Measurements from ENCODE around the gene ADK.

DNA sequence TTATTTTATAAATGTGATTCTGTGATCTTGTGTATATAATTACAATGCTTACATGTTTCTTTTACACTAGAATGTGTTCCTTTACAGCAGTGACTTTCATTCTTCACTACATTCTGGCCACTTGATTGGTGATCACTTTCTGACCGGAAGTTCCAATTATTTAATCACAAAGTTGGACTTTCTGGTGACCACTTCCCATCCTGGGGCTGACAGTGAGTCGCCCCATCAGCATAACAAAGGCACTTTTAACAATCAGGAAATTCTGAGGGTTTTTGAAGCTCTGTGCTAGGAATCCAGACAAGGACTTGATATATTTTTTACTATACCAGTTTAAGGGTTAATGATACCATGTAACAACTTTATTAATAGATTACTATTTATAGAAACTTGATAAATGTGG lies 393.1 kb downstream of the ADK start:
- TF ChIP-seq CTCF (optimal IDR thresholded peaks at IDR 0.05 in 1 of 3, IDR thresholded peaks at IDR 0.05 in 1 of 3, conservative IDR thresholded peaks at IDR 0.05 in 1 of 3; ENCODE audit: extremely low read depth in 1 of 3, insufficient read depth in 2 of 3, low read length in 3 of 3) (no peak), EZH2 (IDR thresholded peaks at IDR 0.05; ENCODE audit: low read length) (no peak)
